ENCODE measurements around the gene TF. TPM values are rescaled to one million over a fixed set of nuclear protein-coding genes. Genes with fewer than 3 reads are reported as not detected.

TF gene
- total and polyA plus RNA-seq, 10 donors: 1.7 to 81.8 (median 3.9) TPM

DNA sequence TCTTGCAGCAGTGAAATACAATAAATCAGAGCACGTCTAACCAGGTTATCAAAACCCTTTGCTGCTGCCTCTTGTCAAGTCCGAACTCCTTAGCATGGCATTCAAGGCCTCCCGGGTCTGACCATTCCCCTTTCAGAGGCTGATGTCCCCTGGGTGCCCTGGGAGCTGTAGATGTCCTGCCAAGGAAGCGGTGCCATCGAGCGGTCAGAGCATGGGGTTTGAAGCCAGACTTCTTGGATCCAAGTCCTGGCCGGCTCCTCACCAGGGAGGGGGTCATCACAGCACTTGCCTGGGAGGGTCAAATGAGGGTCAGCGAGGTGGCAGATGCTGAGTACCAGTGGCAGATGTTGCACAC, 496 bp downstream of the TF start:
- no peak for DNase-seq
- intact Hi-C loops (cut with DNase I; ENCODE audit: low total_unique reads): no loop called here
- H3K9me3 ChIP-seq: no peaks in the 10 kb centered on the region
- no peak overlapping the region for H3K4me3 ChIP-seq
- no peaks in the 10 kb centered on the region for H3K36me3 ChIP-seq
- peaks cover 0 to 55% (median 15%) of the 10 kb centered on the region in 7 donors for H3K27me3 ChIP-seq (replicated peaks in 1 of 7)
- no peak overlapping the region for H3K27ac ChIP-seq
- H3K4me1 ChIP-seq: peaks cover 0 to 9% (median 0%) of the 10 kb centered on the region in 6 donors
- 74 to 89% (median 83%) methylated on average over 8 of the region's 8 CpGs for WGBS, 5 donors
- TF ChIP-seq, protein P1, sequence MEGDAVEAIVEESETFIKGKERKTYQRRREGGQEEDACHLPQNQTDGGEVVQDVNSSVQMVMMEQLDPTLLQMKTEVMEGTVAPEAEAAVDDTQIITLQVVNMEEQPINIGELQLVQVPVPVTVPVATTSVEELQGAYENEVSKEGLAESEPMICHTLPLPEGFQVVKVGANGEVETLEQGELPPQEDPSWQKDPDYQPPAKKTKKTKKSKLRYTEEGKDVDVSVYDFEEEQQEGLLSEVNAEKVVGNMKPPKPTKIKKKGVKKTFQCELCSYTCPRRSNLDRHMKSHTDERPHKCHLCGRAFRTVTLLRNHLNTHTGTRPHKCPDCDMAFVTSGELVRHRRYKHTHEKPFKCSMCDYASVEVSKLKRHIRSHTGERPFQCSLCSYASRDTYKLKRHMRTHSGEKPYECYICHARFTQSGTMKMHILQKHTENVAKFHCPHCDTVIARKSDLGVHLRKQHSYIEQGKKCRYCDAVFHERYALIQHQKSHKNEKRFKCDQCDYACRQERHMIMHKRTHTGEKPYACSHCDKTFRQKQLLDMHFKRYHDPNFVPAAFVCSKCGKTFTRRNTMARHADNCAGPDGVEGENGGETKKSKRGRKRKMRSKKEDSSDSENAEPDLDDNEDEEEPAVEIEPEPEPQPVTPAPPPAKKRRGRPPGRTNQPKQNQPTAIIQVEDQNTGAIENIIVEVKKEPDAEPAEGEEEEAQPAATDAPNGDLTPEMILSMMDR (IDR thresholded peaks at IDR 0.05 in 8 of 11, conservative IDR thresholded peaks at IDR 0.05 in 3 of 11): no peak
- no peak for TF ChIP-seq POLR2A (IDR thresholded peaks at IDR 0.05)
- no peak for TF ChIP-seq POLR2AphosphoS5 (IDR thresholded peaks at IDR 0.05)

- no peak for DNase-seq
- intact Hi-C loops (cut with DNase I; ENCODE audit: low total_unique reads): no loop called here
- Histone ChIP-seq H3K9me3 (no peaks in the 10 kb centered on the region), H3K4me1 (peaks cover 0 to 9% (median 0%) of the 10 kb centered on the region in 6 donors), H3K27me3 (replicated peaks in 1 of 7) (peaks cover 0 to 55% (median 15%) of the 10 kb centered on the region in 7 donors), H3K36me3 (no peaks in the 10 kb centered on the region), H3K27ac (no peak overlapping the region), H3K4me3 (no peak overlapping the region)
- 50 to 89% (median 75%) methylated on average over 1 of the region's 1 CpG for WGBS, 5 donors
- TF ChIP-seq POLR2A (IDR thresholded peaks at IDR 0.05) (no peak), POLR2AphosphoS5 (IDR thresholded peaks at IDR 0.05) (no peak)
- TF ChIP-seq, protein P1 (IDR thresholded peaks at IDR 0.05 in 8 of 11, conservative IDR thresholded peaks at IDR 0.05 in 3 of 11): no peak
Observed at GRCh38 chr3:133747373-133747772, 1.2 kb downstream of the TF start.

DNA sequence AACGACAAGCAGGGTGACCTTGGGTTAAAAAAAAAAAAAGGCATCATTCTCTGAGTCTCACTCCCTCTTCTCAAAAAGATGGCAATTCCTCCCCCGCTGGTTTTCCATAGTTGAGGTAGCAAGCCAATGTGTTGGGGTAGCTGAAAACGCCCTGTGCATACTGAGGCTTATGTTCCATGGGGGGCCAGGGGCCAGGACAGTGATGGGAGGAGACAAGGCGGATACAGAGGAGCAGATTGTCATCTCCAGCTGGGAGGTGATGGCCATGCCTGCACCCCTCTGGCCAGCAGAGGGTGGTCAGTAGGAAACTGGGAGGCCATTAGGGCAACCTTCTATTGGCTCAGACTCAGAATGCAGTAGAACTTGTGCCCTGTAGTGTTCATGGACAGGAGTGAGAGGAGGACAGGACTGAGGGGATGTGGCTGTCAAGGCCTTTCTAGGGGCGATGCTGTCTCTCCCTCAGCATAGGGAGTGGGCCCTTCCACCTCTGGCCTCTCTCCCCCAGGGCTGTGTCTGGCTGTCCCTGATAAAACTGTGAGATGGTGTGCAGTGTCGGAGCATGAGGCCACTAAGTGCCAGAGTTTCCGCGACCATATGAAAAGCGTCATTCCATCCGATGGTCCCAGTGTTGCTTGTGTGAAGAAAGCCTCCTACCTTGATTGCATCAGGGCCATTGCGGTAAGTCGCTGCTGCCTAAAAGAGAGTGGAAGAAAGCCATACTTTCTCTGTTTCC, 1.9 kb downstream of the TF start:
- H3K27ac ChIP-seq: no peak overlapping the region
- intact Hi-C loops (cut with DNase I; ENCODE audit: low total_unique reads): no loop called here
- peaks cover 0 to 9% (median 0%) of the 10 kb centered on the region in 6 donors for H3K4me1 ChIP-seq
- TF ChIP-seq, protein P1 (IDR thresholded peaks at IDR 0.05 in 8 of 11, conservative IDR thresholded peaks at IDR 0.05 in 3 of 11): no peak
- TF ChIP-seq POLR2AphosphoS5 (IDR thresholded peaks at IDR 0.05) (no peak), POLR2A (IDR thresholded peaks at IDR 0.05) (no peak)
- H3K36me3 ChIP-seq: no peaks in the 10 kb centered on the region
- peaks cover 0 to 55% (median 15%) of the 10 kb centered on the region in 7 donors for H3K27me3 ChIP-seq (replicated peaks in 1 of 7)
- DNase-seq: no peak
- H3K9me3 ChIP-seq: no peaks in the 10 kb centered on the region
- no peak overlapping the region for H3K4me3 ChIP-seq
- WGBS, 5 donors: 91 to 94% (median 93%) methylated on average over 12 of the region's 12 CpGs

- TF ChIP-seq, protein P1 (IDR thresholded peaks at IDR 0.05 in 8 of 11, conservative IDR thresholded peaks at IDR 0.05 in 3 of 11): no peak
- no peak for TF ChIP-seq POLR2A (IDR thresholded peaks at IDR 0.05)
- H3K27me3 ChIP-seq (replicated peaks in 1 of 7): peaks cover 0 to 42% (median 15%) of the 10 kb centered on the region in 7 donors
- H3K4me1 ChIP-seq: peaks cover 0 to 9% (median 0%) of the 10 kb centered on the region in 6 donors
- 82 to 86% (median 84%) methylated on average over 6 of the region's 6 CpGs for WGBS, 5 donors
- DNase-seq: no peak
- no peak overlapping the region for H3K4me3 ChIP-seq
- no peak overlapping the region for H3K27ac ChIP-seq
- H3K9me3 ChIP-seq: no peaks in the 10 kb centered on the region
- intact Hi-C loops (cut with DNase I; ENCODE audit: low total_unique reads): no loop called here
- no peaks in the 10 kb centered on the region for H3K36me3 ChIP-seq
Observed at GRCh38 chr3:133749427-133750258, 3.5 kb downstream of the TF start.
